Measurements from ENCODE around the gene PCID2.

- no peak for TF ChIP-seq CTCF (IDR thresholded peaks at IDR 0.05; ENCODE audit: low read depth, low read length)
- no peak for TF ChIP-seq EZH2phosphoT487 (IDR thresholded peaks at IDR 0.05; ENCODE audit: low read depth)
These were observed 40.3 kb downstream of the PCID2 start for GRCh38 chr13:113168211-113168610.
